ENCODE measurements around the gene MAGI2. TPM values are rescaled to one million over a fixed set of nuclear protein-coding genes. Genes with fewer than 3 reads are reported as not detected.

The MAGI2 gene
- polyA plus RNA-seq, 1 donor, result 2.6 TPM

DNA sequence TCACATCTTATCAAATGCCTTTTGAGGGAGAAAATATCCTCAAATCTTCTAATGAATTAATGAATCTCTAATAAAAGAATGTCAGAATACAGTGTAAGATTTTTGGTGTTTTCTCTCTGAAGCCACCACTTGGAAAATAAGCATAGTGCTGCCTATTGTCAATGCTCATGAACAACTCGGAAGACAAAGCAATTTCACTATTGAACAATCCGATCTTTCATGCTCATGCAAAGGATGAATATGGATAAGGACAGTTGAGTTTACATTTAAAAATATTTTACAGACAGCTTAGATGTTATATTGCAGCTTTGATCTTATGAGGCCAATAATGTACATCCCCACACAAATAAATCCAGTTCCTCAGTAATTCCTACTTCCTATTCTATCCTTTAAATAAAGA is 40.6 kb downstream of the MAGI2 start:
- Histone ChIP-seq H3K27me3 (ENCODE audit: control insufficient read depth, insufficient read depth, low read length) (no peaks in the 10 kb centered on the region), H3K36me3 (ENCODE audit: control insufficient read depth, insufficient read depth, low read length) (no peaks in the 10 kb centered on the region), H3K27ac (ENCODE audit: low read length) (no peak overlapping the region), H3K4me1 (ENCODE audit: control insufficient read depth, insufficient read depth, low read length) (no peaks in the 10 kb centered on the region), H3K9me3 (ENCODE audit: control insufficient read depth, low read depth, low read length) (no peaks in the 10 kb centered on the region), H3K4me3 (ENCODE audit: low read length) (no peak overlapping the region)
- DNase-seq, result no peak
- no CpG with 5 or more reads among the region's 2 CpGs for WGBS (ENCODE audit: insufficient coverage, low lambda C conversion rate)

- Histone ChIP-seq H3K27ac (ENCODE audit: low read length) (no peak overlapping the region), H3K4me1 (ENCODE audit: control insufficient read depth, insufficient read depth, low read length) (no peaks in the 10 kb centered on the region), H3K4me3 (ENCODE audit: low read length) (no peak overlapping the region), H3K36me3 (ENCODE audit: control insufficient read depth, insufficient read depth, low read length) (no peaks in the 10 kb centered on the region), H3K9me3 (ENCODE audit: control insufficient read depth, low read depth, low read length) (no peaks in the 10 kb centered on the region), H3K27me3 (ENCODE audit: control insufficient read depth, insufficient read depth, low read length) (no peaks in the 10 kb centered on the region)
- DNase-seq, result no peak
- no CpG with 5 or more reads among the region's 3 CpGs for WGBS (ENCODE audit: insufficient coverage, low lambda C conversion rate)
Observed at GRCh38 chr7:79412438-79412837, 41.0 kb downstream of the MAGI2 start.

DNA sequence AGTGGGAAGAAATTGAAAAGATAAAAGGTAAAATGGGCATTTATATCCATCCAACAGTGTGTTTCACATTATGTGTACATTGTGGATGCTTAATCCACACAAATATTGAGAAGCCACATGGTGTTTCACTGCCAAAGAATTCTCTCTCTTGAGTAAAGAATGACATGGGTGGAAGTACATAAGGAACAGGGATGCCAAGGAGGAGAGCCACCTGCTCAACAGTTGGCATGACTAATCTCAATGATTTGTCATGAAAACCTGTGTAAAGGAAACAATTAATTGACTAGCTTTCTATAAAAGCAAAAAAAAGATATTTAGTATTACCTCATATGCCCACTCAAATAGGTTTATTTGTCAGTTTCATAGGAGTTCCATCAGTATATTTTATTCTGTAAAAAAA is 43.1 kb downstream of the MAGI2 start:
- Histone ChIP-seq H3K27ac (ENCODE audit: low read length) (no peak overlapping the region), H3K27me3 (ENCODE audit: control insufficient read depth, insufficient read depth, low read length) (no peaks in the 10 kb centered on the region), H3K4me1 (ENCODE audit: control insufficient read depth, insufficient read depth, low read length) (no peaks in the 10 kb centered on the region), H3K36me3 (ENCODE audit: control insufficient read depth, insufficient read depth, low read length) (no peaks in the 10 kb centered on the region), H3K9me3 (ENCODE audit: control insufficient read depth, low read depth, low read length) (no peaks in the 10 kb centered on the region), H3K4me3 (ENCODE audit: low read length) (no peak overlapping the region)
- DNase-seq, result no peak

GRCh38 chr7:79407351-79407750 is 46.1 kb downstream of the MAGI2 start:
- Histone ChIP-seq H3K36me3 (ENCODE audit: control insufficient read depth, insufficient read depth, low read length) (no peaks in the 10 kb centered on the region), H3K4me3 (ENCODE audit: low read length) (no peak overlapping the region), H3K4me1 (ENCODE audit: control insufficient read depth, insufficient read depth, low read length) (no peaks in the 10 kb centered on the region), H3K27ac (ENCODE audit: low read length) (no peak overlapping the region), H3K9me3 (ENCODE audit: control insufficient read depth, low read depth, low read length) (no peaks in the 10 kb centered on the region), H3K27me3 (ENCODE audit: control insufficient read depth, insufficient read depth, low read length) (no peaks in the 10 kb centered on the region)
- DNase-seq, result no peak
- no CpG with 5 or more reads among the region's 2 CpGs for WGBS (ENCODE audit: insufficient coverage, low lambda C conversion rate)

- Histone ChIP-seq H3K9me3 (ENCODE audit: control insufficient read depth, low read depth, low read length) (no peaks in the 10 kb centered on the region), H3K27ac (ENCODE audit: low read length) (no peak overlapping the region), H3K4me1 (ENCODE audit: control insufficient read depth, insufficient read depth, low read length) (no peaks in the 10 kb centered on the region), H3K4me3 (ENCODE audit: low read length) (no peak overlapping the region), H3K27me3 (ENCODE audit: control insufficient read depth, insufficient read depth, low read length) (no peaks in the 10 kb centered on the region), H3K36me3 (ENCODE audit: control insufficient read depth, insufficient read depth, low read length) (no peaks in the 10 kb centered on the region)
- DNase-seq, result no peak
- 56% methylated on average over 2 of the region's 2 CpGs for WGBS (ENCODE audit: insufficient coverage, low lambda C conversion rate)
Observed at GRCh38 chr7:79406371-79406770, 47.1 kb downstream of the MAGI2 start.

DNA sequence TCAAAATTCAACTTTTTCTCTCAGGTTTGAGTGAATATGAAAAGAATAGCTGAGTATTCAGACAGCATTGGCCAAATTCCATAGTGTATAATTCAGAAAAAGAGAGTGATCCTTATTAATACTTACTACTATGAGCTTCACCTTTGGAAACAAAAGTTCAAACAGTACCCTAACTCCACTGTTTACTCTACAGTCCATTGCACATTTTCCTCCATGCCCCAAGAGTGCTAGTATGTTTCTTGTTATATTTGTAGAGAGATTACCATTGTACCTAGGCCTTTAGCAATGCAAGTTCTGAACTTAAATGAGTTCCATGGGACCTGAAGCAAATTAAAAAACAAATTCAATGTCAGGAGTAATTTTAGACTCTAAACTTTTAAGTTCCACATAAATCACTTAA is 48.1 kb downstream of the MAGI2 start:
- no peaks in the 10 kb centered on the region for H3K4me1 ChIP-seq (ENCODE audit: control insufficient read depth, insufficient read depth, low read length)
- H3K9me3 ChIP-seq (ENCODE audit: control insufficient read depth, low read depth, low read length), result no peaks in the 10 kb centered on the region
- H3K4me3 ChIP-seq (ENCODE audit: low read length), result no peak overlapping the region
- DNase-seq, result no peak
- H3K27ac ChIP-seq (ENCODE audit: low read length), result no peak overlapping the region
- H3K27me3 ChIP-seq (ENCODE audit: control insufficient read depth, insufficient read depth, low read length), result no peaks in the 10 kb centered on the region
- H3K36me3 ChIP-seq (ENCODE audit: control insufficient read depth, insufficient read depth, low read length), result no peaks in the 10 kb centered on the region

DNA sequence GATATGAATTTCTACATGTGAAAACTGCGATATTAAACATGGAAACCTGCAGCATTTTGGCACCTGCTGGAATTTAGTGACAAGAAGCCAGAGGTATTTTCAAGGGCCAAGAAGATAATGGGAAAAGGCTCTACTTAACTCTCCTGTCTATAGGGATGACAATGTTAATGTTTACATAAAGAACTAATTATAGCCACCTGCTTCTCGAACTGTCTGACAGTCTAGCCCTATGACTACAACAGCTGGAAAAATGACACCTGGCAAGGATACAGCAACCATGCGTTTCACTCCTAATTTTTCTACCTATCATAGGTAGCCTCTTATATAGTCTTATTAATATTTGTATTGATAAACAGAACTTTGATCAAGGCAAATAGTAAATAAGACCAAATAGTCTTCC is 49.6 kb downstream of the MAGI2 start:
- DNase-seq, result no peak
- WGBS (ENCODE audit: insufficient coverage, low lambda C conversion rate), result no CpG with 5 or more reads among the region's 3 CpGs
- no peaks in the 10 kb centered on the region for H3K27me3 ChIP-seq (ENCODE audit: control insufficient read depth, insufficient read depth, low read length)
- H3K27ac ChIP-seq (ENCODE audit: low read length), result no peak overlapping the region
- H3K4me1 ChIP-seq (ENCODE audit: control insufficient read depth, insufficient read depth, low read length), result no peaks in the 10 kb centered on the region
- no peaks in the 10 kb centered on the region for H3K9me3 ChIP-seq (ENCODE audit: control insufficient read depth, low read depth, low read length)
- no peak overlapping the region for H3K4me3 ChIP-seq (ENCODE audit: low read length)
- no peaks in the 10 kb centered on the region for H3K36me3 ChIP-seq (ENCODE audit: control insufficient read depth, insufficient read depth, low read length)

GRCh38 chr7:79403451-79403850 is 50.0 kb downstream of the MAGI2 start:
- H3K27ac ChIP-seq (ENCODE audit: low read length), result no peak overlapping the region
- H3K4me1 ChIP-seq (ENCODE audit: control insufficient read depth, insufficient read depth, low read length), result no peaks in the 10 kb centered on the region
- no peaks in the 10 kb centered on the region for H3K27me3 ChIP-seq (ENCODE audit: control insufficient read depth, insufficient read depth, low read length)
- no peak overlapping the region for H3K4me3 ChIP-seq (ENCODE audit: low read length)
- H3K36me3 ChIP-seq (ENCODE audit: control insufficient read depth, insufficient read depth, low read length), result no peaks in the 10 kb centered on the region
- 40% methylated on average over 1 of the region's 2 CpGs for WGBS (ENCODE audit: insufficient coverage, low lambda C conversion rate)
- H3K9me3 ChIP-seq (ENCODE audit: control insufficient read depth, low read depth, low read length), result no peaks in the 10 kb centered on the region
- DNase-seq, result no peak

DNA sequence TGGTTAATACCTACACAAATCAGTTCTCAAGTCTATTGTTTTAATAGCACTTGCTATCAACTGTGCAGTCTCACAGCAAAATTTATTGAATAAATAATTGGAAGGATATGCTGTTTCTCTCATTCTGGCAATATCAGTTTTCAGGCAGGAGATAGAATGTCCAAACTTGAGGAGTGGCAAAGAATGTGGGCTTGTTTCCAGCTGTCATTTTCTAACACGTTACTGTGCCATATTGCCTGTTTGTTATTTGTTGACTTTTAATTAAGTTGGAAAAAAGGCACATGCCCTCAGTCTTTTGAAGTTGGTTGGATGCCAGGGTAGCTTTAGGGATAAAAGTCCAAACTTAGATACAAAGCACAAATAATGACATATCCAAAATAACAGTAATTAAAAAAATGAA is 52.2 kb downstream of the MAGI2 start:
- Histone ChIP-seq H3K36me3 (ENCODE audit: control insufficient read depth, insufficient read depth, low read length) (no peaks in the 10 kb centered on the region), H3K27me3 (ENCODE audit: control insufficient read depth, insufficient read depth, low read length) (no peaks in the 10 kb centered on the region), H3K4me3 (ENCODE audit: low read length) (no peak overlapping the region), H3K4me1 (ENCODE audit: control insufficient read depth, insufficient read depth, low read length) (no peaks in the 10 kb centered on the region), H3K27ac (ENCODE audit: low read length) (no peak overlapping the region), H3K9me3 (ENCODE audit: control insufficient read depth, low read depth, low read length) (no peaks in the 10 kb centered on the region)
- DNase-seq, result no peak
- WGBS (ENCODE audit: insufficient coverage, low lambda C conversion rate), result no CpG with 5 or more reads among the region's 1 CpG

DNA sequence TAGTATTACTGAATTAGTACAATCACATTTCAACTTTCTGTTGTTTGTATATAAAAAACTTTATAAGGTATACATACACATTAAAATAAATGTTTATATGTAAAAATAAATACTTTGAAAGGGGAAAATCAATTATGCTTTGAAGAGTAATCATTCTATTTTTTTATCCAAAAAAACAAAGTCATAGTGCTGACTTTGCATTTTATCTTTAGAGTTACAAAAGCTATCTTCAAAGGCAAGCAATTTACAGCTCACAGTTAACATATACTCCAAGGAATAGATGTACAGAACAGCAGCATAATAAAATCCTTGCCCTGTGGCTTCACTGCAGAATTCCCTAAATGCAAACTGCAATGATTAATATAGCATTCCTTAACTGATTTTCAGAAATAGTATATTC is 53.2 kb downstream of the MAGI2 start:
- no peaks in the 10 kb centered on the region for H3K4me1 ChIP-seq (ENCODE audit: control insufficient read depth, insufficient read depth, low read length)
- H3K9me3 ChIP-seq (ENCODE audit: control insufficient read depth, low read depth, low read length), result no peaks in the 10 kb centered on the region
- H3K4me3 ChIP-seq (ENCODE audit: low read length), result no peak overlapping the region
- no peak for DNase-seq
- no peak overlapping the region for H3K27ac ChIP-seq (ENCODE audit: low read length)
- no peaks in the 10 kb centered on the region for H3K27me3 ChIP-seq (ENCODE audit: control insufficient read depth, insufficient read depth, low read length)
- H3K36me3 ChIP-seq (ENCODE audit: control insufficient read depth, insufficient read depth, low read length), result no peaks in the 10 kb centered on the region

DNA sequence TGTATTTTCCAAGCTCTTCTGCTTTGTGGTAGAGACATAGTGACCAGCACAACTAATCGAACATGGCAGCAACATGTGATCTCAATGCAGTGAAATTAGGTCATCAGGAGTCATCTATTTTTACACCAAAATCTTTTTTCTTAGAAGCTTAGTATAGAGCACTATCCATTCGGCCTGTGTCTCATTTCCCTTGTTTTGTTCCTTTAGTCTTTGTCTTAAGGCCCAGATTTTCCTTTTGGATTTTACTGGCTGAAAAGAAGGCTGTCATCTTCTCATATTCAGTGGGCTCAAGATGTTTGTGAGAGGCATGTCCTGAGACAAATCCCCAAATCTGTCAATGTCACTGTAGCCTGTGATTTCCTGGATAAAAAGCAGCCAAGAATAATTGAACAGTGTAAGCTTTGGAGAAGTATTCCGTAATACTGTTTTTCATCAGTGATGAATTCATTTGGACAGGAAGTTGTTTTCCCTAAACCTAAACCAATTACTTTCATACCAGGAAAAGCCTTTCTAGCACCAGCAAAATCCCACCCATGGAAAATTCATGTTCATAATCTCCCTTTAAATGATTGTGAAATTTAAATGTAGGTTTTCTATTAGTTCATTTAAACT is 55.2 kb downstream of the MAGI2 start:
- WGBS (ENCODE audit: insufficient coverage, low lambda C conversion rate), result 91% methylated on average over 2 of the region's 3 CpGs

More for the DNA sequence above, 55.2 kb downstream of the MAGI2 start:
- Histone ChIP-seq H3K4me1 (ENCODE audit: control insufficient read depth, insufficient read depth, low read length) (no peaks in the 10 kb centered on the region), H3K9me3 (ENCODE audit: control insufficient read depth, low read depth, low read length) (no peaks in the 10 kb centered on the region), H3K36me3 (ENCODE audit: control insufficient read depth, insufficient read depth, low read length) (no peaks in the 10 kb centered on the region), H3K4me3 (ENCODE audit: low read length) (no peak overlapping the region), H3K27ac (ENCODE audit: low read length) (no peak overlapping the region), H3K27me3 (ENCODE audit: control insufficient read depth, insufficient read depth, low read length) (no peaks in the 10 kb centered on the region)
- DNase-seq, result no peak
